ENCODE measurements around the gene SORCS1. TPM values are rescaled to one million over a fixed set of nuclear protein-coding genes. Genes with fewer than 3 reads are reported as not detected.
"Not testable (repeated sequence)": the region's sequence is repeated elsewhere in the genome, so short reads cannot be mapped to it uniquely, and the experiment has no call there.

SORCS1 gene
- total RNA-seq, 3 donors from 2014 or later, result 0.73 to 3.3 (median 2.9) TPM

DNA sequence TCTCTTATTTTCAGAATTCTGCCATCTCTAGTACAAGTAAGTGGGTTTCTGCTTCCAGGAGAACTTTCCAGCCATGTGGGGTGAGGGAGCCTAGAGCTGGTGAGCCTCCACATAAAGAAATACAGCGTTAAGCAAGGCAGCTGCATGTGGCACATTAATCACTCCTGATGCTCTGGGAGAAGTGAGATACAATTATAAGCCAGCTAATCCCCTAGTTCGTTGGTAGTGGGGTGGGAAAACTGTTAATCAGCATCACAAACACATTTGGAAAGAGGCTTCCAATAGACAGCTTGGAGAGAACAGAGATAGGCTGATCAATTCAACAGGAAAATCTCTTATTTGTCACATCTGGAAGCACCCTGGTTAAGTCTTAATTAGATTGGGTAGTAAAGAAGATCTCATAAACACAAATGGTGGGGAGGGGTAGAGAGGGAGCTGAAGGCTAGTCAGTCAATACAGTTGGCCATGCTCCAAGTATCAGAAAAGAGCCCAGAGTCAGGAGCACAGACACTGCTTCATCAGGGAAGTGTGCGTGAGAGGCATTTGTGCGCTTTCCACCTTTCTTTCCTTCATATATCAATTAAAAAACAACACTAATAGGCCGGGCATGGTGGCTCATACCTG, 130.6 kb downstream of the SORCS1 start:
- DNase-seq (ENCODE audit: low spot score in 2 of 2), result no peak
- Histone ChIP-seq H3K27ac (no peak overlapping the region), H3K4me3 (no peak overlapping the region), H3K36me3 (no peaks in the 10 kb centered on the region), H3K4me1 (no peaks in the 10 kb centered on the region), H3K9me3 (no peaks in the 10 kb centered on the region), H3K27me3 (no peaks in the 10 kb centered on the region)
- TF ChIP-seq POLR2AphosphoS5 (IDR thresholded peaks at IDR 0.05) (no peak), POLR2A (IDR thresholded peaks at IDR 0.05) (no peak)
- TF ChIP-seq, protein P1, sequence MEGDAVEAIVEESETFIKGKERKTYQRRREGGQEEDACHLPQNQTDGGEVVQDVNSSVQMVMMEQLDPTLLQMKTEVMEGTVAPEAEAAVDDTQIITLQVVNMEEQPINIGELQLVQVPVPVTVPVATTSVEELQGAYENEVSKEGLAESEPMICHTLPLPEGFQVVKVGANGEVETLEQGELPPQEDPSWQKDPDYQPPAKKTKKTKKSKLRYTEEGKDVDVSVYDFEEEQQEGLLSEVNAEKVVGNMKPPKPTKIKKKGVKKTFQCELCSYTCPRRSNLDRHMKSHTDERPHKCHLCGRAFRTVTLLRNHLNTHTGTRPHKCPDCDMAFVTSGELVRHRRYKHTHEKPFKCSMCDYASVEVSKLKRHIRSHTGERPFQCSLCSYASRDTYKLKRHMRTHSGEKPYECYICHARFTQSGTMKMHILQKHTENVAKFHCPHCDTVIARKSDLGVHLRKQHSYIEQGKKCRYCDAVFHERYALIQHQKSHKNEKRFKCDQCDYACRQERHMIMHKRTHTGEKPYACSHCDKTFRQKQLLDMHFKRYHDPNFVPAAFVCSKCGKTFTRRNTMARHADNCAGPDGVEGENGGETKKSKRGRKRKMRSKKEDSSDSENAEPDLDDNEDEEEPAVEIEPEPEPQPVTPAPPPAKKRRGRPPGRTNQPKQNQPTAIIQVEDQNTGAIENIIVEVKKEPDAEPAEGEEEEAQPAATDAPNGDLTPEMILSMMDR (IDR thresholded peaks at IDR 0.05), result no peak
- intact Hi-C loops (cut with DNase I; ENCODE audit: low total_unique reads), result no loop called here

DNA sequence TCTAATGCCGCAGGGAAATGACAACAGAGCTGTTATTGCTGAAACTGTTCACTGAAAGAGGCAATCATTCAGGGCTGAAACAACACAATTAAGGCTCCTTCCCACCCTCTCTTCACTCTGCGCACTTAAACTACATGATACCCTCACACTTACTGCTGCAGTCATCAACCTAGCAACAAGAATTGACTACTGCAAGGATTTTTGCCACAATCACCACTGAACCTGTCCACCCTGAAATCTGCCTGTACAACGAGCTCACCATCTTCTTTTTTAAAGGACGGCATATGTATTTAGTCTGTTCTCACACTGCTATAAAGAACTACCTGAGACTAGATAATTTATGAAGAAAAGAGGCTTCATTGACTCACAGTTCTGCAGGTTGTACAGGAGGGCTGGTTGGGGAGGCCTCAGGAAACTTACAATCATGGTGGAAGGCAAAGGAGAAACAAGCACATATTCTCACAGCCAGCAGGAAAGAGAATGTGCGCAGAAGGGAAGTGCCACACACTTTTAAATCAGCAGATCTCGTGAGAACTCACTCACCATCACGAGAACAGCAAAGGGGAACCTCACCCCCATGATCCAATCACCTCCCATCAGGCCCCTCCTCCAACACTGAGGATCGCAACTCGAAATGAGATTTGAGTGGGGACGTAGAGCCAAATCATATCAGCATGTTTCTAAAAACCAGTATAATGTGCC, 131.7 kb downstream of the SORCS1 start:
- TF ChIP-seq POLR2A (IDR thresholded peaks at IDR 0.05) (no peak), POLR2AphosphoS5 (IDR thresholded peaks at IDR 0.05) (no peak)
- TF ChIP-seq, protein P1 (IDR thresholded peaks at IDR 0.05), result no peak
- Histone ChIP-seq H3K9me3 (no peaks in the 10 kb centered on the region), H3K36me3 (no peaks in the 10 kb centered on the region), H3K27ac (no peak overlapping the region), H3K27me3 (no peaks in the 10 kb centered on the region), H3K4me3 (no peak overlapping the region), H3K4me1 (no peaks in the 10 kb centered on the region)
- intact Hi-C loops (cut with DNase I; ENCODE audit: low total_unique reads), result no loop called here
- DNase-seq (ENCODE audit: low spot score in 2 of 2), result no peak

DNA sequence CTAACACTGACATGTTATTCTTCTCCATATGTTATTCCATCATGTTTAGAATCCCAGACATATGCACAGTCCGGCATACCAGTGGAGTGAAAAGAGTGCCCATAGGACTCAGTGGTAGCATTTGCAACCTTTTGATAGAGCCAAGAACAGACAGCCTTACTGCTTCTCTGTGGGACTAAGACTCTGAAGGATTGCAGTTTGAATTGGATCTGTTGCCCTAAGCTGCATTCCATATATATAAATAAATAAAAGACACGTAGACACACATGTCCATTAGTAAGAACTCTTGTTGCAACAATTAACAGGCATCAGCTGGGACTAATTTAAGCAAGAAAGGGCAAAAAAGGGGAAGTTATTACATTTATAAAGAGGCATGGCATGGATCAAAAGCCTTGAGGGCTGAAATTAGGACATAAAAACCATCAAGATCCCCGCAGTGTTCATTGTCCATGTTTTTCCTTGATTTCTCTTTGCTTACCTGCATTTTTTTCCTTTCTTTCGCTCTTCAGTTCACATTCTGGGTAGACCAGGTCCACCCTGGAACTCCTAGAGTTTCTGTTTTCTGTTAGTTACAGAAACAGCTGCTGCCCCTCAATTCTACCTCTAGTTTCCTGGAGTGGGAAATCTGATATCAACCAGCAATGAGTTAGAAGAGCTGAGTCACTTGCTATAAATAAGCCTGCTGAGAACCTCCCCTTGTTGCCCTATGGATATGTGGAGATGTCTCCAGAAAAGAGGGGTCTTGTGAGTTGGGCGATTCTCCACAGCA, 132.4 kb downstream of the SORCS1 start:
- intact Hi-C loops (cut with DNase I; ENCODE audit: low total_unique reads), result no loop called here
- H3K36me3 ChIP-seq, result no peaks in the 10 kb centered on the region
- no peak overlapping the region for H3K4me3 ChIP-seq
- no peak for DNase-seq (ENCODE audit: low spot score in 2 of 2)
- TF ChIP-seq, protein P1 (IDR thresholded peaks at IDR 0.05), result no peak
- TF ChIP-seq POLR2A (IDR thresholded peaks at IDR 0.05) (no peak), POLR2AphosphoS5 (IDR thresholded peaks at IDR 0.05) (no peak)
- H3K27ac ChIP-seq, result no peak overlapping the region
- no peaks in the 10 kb centered on the region for H3K27me3 ChIP-seq
- no peaks in the 10 kb centered on the region for H3K4me1 ChIP-seq
- no peaks in the 10 kb centered on the region for H3K9me3 ChIP-seq

DNA sequence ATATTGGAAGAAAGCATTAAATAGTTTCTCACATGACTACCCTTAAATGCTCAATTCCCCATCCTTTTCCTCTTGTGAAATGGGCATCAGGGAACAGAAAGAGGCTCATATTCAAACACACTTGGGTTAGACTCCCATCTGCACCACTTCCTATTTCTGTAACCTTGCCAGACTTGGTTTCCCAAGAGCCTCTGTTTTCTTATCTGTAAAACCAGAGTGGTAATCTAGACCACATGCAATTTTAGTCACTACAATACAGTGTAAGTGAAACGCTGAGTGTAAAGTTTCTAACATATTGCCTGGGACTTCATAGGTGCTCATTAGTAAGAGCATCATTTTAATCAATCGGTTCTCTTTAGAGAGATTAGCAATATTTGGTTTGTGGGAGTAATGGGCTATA, 136.3 kb downstream of the SORCS1 start:
- no peaks in the 10 kb centered on the region for H3K4me1 ChIP-seq
- H3K36me3 ChIP-seq, result no peaks in the 10 kb centered on the region
- intact Hi-C loops (cut with DNase I; ENCODE audit: low total_unique reads), result no loop called here
- no peak overlapping the region for H3K4me3 ChIP-seq
- no peak for DNase-seq (ENCODE audit: low spot score in 2 of 2)
- TF ChIP-seq POLR2A (IDR thresholded peaks at IDR 0.05) (no peak), POLR2AphosphoS5 (IDR thresholded peaks at IDR 0.05) (no peak)
- TF ChIP-seq, protein P1 (IDR thresholded peaks at IDR 0.05), result no peak
- no peaks in the 10 kb centered on the region for H3K27me3 ChIP-seq
- H3K27ac ChIP-seq, result no peak overlapping the region
- no peaks in the 10 kb centered on the region for H3K9me3 ChIP-seq

DNA sequence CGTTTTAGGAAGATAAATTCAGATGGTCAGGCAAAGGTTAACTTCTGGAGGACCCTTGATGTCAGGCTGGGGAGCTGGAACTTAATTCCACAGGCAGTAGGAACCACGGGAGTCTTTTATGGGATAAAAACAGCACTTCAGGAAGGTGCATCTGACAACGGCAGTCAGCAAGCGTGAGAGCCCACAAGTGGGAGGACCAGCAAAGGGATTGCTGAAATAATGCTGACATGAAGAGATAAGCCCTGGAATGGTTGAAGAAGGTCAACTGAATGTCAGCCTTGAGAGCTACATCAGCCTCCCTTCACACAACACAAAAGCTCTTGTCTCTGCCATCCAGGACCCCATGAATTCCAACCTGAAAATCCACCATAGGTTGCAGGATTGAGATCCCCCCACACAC, 138.8 kb downstream of the SORCS1 start:
- H3K27ac ChIP-seq, result no peak overlapping the region
- TF ChIP-seq POLR2AphosphoS5 (IDR thresholded peaks at IDR 0.05) (no peak), POLR2A (IDR thresholded peaks at IDR 0.05) (no peak)
- TF ChIP-seq, protein P1 (IDR thresholded peaks at IDR 0.05), result no peak
- no peaks in the 10 kb centered on the region for H3K36me3 ChIP-seq
- H3K27me3 ChIP-seq, result no peaks in the 10 kb centered on the region
- no peaks in the 10 kb centered on the region for H3K4me1 ChIP-seq
- no peak overlapping the region for H3K4me3 ChIP-seq
- intact Hi-C loops (cut with DNase I; ENCODE audit: low total_unique reads), result no loop called here
- DNase-seq (ENCODE audit: low spot score in 2 of 2), result no peak
- H3K9me3 ChIP-seq, result no peaks in the 10 kb centered on the region

DNA sequence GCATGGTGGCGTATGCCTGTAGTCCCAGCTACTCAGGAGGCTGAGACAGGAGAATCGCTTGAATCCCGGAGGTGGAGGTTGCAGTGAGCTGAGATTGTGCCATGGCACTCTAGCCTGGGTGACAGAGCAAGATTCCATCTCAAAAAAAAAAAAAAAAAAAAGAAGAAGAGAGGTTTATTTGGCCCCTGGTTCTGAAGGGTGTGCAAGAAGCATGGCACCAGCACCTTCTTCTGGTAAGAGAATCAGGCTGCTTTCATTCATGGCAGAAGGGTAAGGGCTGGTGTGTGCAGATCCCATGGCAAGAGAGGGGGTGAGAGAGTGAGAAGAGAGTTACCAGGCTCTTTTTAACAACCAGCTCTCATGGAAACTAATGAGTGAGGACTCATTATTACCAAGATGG, 140.5 kb downstream of the SORCS1 start:
- intact Hi-C loops (cut with DNase I; ENCODE audit: low total_unique reads); DNase-seq (ENCODE audit: low spot score in 2 of 2); H3K4me1 ChIP-seq; H3K4me3 ChIP-seq; H3K36me3 ChIP-seq; H3K27ac ChIP-seq; H3K9me3 ChIP-seq; H3K27me3 ChIP-seq: not testable (repeated sequence)
